Measurements from ENCODE around the gene CAVIN2.

DNA sequence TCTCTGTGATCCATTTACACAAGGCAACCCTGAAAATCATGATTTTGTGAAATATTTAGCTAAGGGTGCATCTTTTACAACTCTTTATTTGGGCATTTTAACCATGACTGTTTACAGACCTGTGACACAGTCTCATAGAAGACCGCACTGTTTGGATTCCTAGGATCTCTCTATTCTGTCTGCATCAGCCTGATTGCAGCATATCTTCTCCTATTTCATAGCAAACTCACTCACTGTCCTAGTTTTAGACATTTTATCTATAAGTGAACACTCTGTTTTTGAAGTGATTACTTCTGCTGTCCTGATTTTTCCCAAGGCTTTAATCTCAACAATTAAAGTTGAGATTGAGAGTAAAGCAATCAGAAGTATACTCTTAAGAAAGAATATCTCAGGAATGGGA, 56.2 kb downstream of the CAVIN2 start:
- no peak for TF ChIP-seq POLR2A (IDR thresholded peaks at IDR 0.05)
- no peak for TF ChIP-seq CTCF (IDR thresholded peaks at IDR 0.05)

Measured in Peyer's patch (tissue), 4 donors.